HG02973 (cell line): ENCODE results near the gene IRS2.

Source experiments
- ATAC-seq: cut with Tn5 transposase; IDR thresholded peaks from one replicate; pipeline ENCODE4 v1.9.1; 2021; ENCODE audit warnings: moderate library complexity; ENCODE audit not compliant: unreplicated experiment

Gene IRS2

DNA sequence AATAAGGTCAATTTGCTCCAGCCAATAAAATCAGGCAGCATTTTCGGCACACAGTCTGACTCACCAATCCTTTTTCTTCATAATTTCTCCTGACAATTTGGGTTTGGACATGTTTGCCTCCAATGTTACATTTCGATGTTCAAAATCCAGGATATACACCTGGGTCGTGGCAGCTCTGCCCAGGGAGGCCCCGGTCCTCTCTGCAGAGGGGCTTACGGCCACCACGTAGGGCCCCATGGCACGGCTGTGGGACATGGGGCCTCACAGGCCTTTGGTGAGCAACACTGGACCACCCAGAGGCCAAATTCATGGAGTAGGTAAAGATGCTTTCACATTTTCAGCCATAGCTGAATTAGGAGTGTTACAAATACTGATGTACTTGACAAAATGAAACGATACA is 25.4 kb downstream of the IRS2 start:
- no peak for ATAC-seq

DNA sequence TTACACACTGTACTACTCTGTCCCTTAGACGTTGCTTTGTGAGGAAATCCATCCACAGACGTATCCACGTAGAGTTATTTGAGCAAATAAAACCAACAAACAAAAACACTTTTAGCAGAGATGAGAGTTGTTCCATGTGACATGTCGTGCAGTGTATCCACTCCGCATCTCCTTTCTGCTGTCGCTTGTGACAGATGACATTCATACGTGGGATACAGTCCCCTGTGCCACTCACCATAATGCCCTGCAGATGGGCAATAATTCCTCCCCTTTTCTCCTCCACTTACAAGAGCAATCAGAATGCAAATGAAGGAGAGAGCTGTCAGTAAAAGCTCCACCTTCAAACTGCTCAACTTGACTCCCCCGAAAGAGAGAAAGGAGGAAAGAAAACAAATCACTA is 26.0 kb downstream of the IRS2 start:
- ATAC-seq: no peak

DNA sequence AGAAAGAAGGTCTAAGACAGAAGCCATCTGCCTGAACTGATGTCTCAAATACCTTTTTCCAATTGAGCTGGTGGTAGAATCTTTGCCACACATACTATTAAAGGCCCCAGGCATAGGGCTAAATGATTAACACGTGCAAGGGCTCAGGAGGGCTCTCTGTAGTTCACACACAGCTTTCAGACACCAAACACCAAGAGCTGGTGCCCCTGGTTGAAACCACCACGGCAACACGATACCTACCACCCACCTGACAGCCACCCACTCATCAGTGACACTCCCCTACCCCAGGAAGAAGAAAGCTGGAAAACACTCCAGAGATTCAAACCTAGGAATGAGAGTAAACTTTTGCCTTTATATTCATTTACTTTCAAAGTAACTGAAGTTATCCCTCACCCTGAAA is 26.8 kb downstream of the IRS2 start:
- no peak for ATAC-seq

DNA sequence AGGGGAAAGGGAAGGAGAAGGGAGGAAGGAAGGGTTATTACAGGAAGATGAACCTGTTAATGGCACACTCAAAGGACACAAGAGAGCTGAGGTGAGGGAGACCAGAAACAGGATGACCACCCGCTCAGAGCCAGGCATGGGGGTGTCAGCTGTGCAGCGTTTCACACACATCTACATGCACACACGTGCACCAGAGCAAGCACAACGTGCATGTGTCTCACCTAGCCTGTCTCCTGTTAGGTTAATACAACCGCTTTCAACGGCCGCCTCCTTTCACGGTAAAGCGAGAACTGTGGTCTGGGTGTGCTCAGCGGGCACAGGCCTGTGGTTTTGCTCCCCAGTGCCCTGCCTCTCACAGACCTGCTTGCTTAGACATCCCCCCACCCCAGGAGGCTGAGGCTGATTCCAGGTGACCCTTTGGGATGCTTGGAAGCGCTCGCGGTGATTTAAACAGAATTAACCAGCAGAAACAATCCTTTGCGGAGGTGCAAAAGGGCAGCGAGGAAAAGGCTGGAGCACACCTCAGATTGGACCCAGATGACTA is 27.4 kb downstream of the IRS2 start:
- no peak for ATAC-seq

DNA sequence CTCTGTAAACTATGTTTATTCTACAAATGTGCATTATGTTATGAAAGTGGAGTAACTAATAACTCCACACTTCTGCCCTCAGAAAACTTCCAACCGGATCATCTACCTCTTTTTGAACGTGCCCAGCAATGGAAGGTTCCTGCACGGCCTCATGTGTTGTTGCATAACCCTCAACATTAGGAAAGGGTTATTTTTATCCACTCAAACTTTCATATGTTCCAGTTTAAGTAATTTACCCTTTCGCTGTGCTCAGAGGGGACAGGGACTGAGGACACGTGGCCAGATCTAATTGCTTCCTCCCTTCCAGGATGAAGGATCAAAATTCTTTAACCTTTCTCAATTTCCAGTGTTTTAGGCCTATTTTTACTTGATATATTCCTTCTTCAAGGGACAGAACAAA is 29.6 kb downstream of the IRS2 start:
- ATAC-seq: no peak

DNA sequence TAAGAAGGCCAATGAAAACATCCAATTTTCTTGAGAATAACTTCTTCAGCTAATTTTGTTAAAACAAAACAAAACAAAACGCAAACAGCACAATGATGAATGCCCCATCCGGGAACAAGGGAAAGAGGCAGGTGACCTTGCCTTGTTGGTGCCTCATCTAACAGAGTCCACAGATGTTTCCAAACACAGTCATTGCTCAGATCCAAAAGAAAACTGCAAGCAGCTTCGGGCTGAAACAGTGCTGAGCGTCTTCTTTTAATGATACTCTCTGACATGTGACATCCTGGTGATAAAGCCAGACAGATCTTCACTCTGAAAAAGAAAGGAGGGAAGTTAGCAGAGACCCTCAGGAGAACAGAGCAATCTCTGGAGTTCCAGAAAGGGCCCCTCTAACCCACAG is 30.4 kb downstream of the IRS2 start:
- ATAC-seq: no peak

DNA sequence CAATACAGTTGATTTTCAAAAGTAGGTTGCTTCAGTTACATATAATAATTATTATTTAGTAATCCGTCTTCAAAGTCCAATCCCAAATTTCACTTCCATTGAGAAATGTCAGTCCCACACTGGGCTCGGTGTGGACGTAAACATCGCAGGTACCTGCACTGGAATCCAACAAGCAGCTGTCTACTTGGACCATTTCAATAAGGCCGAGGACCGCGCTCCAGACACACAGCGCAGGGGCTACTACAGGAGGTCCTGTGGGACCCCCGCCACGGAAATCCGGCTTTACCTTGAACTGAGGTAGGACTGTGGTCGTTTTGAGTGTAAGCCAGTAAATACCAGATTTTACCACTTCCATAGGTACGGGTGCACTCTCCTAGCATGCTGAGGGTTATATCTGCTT is 30.8 kb downstream of the IRS2 start:
- ATAC-seq: no peak

DNA sequence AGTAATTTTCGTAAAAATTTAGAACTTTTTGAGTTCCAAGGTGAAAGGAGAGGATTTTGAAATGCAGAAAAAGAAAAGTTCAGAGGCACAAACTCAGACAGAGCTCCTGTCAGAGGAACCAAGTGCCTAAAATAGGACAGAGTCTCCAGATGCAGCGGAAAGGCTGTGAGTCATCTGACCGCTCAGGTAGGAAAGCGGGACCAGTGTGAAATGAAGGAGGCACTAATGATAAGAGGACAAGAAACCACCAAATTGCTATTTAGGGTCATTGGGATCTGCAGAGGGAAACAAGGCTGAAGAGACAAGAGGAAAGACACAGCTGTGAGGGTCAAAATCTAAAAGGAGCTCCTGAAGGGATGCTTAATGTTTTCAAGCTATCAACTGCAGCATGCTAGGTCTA is 34.9 kb downstream of the IRS2 start:
- ATAC-seq: no peak

DNA sequence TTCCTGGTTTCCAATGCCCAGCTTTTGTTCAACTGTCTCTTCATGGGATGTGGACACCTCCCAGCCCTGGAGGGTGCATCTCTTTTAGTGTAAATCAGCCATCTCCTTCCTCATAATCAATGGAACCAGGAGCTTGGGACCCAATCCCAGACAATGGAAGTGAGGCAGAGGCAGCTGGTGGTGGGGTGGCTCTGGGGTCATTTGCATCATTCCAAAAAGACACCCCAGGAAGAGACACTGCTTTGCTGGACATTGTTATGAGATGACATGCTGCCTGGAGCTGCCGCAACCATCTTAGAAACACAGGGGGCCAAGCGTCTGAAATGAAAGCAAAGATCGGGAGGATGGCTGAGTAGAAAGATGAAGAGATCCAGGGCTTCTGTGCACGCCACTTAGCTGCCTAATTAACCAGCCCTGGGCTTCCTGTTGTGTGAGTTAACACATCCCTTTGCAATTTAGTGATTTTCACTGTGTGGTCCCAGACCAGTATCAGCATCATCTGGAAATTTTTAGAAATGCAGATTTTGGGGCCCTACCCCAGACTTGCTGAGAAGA is 36.1 kb downstream of the IRS2 start:
- no peak for ATAC-seq

DNA sequence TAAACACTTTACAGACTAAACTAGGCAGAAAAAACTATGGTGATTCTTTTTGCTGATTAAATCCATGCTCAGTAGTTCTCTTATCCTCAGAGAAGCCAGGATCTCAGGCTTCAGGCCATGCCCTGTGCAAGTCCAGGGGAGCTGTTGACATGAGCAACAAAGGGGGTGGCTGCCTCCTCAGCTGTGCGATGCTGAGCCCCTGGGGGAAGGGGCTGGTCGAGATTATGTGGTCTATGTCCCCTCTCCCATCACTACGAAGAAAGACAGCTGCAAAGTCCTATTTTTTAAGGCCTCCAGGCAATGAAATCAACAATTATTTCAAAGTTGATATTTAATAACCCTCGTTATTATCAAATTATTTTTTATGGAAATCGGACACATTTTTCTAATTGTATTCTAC is 37.0 kb downstream of the IRS2 start:
- no peak for ATAC-seq

DNA sequence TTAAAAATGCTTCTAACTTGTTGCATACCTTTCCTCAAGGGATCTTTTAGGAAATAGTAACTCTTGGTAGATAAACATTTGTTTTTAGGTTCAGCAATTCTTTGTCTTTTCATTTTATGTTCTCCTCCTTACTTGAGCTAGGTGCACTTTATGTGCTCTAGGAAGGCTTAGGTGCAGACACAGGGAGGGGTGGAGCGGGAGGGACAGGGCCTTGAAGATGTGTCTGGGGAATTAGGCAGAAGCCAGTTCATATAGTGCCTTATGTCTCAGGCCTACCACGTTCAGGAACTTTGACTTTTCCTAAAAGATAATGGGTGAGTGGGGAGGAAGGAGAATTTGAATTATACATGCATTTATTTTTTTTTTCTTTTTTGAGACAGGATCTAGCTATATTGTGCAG is 37.7 kb downstream of the IRS2 start:
- ATAC-seq: no peak

DNA sequence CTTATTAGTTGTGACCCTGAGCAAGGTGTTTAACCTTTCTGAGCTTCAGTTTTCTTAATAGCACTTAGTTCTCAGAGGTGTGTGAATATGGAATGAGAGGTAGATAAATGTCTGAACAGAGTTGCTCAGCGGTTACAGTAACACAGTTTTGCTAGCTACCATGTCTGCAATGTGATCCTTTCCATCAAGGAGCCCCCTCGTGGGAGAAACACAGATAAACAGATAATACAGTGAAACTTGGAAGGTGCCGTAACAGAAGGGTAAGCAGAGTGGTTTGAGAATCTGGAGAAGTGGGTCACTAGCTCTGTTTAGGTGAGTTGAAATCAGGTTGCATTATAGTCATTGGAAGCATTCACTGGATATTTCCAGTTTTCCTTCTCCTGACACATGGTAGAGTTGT is 38.9 kb downstream of the IRS2 start:
- no peak for ATAC-seq

DNA sequence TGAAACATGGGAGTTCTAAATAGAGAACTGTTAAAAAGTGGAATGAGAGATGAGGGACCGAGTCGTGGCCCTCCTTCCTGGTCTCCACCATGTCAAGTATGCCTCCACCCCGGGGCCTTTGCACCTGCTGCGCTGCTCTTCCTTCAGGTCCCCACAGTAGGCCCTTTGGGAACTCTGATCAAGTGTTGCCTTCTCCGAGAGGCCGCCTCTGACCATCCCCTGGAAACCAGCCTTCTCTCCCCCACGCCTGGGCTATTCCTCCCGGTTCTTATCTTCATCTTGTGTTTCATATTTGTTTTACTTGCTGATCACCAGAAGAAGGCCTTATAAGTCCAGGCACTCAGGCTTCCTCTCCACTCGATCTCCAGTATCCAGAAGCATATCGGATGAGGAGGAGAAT is 40.0 kb downstream of the IRS2 start:
- no peak for ATAC-seq

DNA sequence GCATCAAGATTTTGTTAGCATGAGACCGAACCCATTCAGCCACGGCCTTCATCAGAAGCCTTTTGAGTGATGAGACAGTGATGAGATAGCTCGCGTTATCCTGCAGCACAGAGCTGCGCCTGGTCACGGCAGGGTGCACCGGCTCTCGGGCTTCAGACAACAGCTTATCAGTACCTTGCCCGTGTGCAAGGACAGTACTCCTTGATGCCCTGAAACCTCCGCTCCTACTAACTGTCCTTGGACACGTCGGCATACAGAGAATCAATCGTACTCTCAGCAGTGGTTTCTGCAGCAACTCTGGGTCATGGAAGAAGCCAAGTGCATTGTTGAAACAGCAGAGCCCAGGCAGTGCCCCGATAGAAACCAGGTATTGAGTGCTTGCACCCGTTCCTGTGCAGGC is 40.7 kb downstream of the IRS2 start:
- ATAC-seq: no peak

DNA sequence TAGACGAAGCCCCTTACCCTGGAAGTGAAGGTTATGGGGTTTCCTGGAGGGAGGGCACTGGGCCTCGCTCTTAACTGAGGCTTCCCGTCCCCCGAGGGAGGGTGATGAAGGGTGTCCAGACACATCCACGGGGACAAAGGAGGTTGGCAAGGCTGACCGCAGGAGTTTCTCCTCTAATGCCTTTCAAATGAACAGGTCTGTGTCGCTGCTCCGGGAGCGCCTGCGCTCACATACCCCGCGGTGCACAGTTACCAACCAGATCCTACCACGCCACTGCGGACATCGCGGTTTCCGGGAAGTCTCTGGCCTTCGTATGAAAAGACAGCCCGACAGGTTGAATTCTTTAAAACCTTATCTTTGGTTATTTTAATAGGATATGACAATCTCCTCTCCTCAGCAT is 41.3 kb downstream of the IRS2 start:
- ATAC-seq: no peak

DNA sequence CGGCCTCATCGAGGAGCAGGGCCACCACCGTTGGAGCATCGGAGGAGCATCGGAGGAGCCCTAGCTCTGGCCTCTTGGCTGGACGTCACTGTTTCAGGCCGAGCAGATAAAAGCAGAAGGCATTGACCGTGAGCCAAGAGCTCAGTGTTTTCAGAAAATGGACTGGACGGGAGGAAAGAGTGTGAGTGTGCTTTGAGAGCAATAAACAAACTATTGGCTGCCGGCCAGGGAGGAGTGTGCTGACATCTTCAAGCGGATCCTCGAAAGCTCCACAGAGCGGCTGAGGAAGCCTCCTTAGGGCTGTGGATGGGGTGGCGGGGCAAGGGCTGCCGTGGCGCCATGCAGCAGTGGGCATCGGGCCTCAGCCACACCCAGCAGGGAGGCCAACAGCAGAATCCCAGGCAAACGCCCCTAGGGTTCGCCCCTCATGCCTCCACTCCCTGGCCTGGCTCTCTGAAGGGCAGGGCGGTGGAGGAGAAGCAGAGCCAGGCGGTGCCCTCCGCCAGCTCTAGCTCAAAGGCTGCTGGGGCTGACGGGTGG is 41.8 kb downstream of the IRS2 start:
- ATAC-seq: no peak

DNA sequence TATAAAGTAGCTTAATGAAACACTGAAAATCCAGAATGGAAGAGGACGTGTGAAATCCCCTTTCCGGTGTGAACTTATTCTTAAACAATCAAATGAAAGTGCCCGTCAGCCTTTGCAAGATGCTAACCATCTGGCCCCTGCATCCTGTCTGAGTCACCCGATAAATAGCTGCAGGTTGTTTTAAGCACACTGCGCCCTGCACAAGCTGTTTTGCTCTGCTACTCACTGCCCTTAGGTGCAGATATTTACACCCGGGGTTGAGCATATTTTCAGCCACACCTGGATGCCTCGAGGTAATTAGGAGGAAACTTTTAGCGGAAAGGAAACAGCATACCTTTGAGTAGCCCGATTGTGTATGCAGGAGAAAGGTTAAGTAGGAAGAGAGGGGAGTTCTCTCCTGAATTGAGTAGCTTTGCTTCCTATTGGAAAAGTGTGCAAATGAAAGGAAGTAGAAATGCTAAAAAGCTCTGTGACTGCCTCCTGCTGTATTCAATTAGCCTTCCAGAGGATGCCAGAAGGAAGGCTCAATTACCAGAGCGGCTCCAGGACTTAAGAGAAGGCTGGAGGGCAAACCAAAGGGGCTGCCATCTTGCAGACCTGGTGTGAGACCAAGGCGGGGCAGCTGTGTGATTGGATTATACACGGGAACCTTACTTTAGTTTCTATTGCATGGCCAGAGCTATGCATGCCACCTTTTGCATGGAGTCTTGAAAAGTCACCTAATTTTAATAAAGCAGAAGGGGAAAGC is 42.5 kb downstream of the IRS2 start:
- no peak for ATAC-seq

DNA sequence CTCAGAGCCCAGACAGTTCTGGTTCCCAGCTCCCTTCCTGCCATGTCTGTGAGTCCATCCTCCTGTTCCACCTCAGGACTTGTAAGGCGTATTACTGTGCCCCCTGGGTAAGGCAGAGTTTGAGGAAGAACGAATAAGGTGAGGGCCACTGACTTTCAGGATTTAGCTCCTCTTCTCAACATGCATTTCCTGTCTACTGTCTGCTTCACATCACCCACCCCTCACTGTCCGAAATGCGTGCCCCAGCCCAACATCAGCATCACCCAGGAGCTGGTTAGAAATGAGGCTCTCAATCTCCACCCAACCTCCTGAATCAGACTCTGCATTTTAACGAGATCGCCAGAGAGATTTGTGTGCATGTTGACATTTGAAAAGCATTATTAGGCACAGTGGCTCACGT is 44.4 kb downstream of the IRS2 start:
- ATAC-seq: no peak

DNA sequence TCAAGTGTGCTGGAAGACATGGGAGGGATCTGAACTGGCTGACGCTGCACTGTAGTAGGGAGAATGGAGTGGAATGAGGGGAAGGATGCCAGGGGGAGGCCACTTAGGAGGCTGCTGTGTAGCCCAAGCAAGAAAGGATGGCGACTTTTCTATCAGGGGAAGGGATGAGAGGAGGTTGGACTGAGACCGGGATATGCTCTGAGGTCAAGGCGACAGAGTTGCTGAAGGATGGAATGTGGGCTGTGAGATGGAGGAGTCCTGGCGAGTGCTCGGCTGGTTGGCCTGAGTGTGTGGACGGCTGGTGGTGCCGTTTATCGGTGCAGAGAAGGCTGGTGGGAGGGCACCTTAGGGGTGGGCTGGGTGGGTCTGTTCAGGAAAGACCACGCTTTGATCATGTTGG is 45.7 kb downstream of the IRS2 start:
- ATAC-seq: no peak

DNA sequence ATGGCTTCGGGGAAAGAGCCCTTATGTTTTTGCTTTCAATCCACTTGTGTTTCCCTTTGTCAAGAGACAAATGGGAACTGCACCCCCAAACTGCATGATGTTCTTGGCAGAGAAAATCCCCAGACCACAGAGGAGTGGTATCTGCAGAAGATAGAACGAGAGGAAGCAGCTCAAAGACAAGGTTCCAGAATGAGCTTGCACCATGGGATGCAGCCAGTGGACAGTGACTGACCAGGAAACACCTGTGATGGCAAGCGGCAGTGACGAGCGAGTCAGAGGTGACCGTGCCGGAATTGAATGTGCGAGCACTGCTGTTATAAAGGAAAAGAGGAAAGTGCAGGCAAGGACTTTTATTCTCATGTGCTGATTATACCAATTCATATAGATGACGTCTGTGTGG is 46.3 kb downstream of the IRS2 start:
- ATAC-seq: no peak

DNA sequence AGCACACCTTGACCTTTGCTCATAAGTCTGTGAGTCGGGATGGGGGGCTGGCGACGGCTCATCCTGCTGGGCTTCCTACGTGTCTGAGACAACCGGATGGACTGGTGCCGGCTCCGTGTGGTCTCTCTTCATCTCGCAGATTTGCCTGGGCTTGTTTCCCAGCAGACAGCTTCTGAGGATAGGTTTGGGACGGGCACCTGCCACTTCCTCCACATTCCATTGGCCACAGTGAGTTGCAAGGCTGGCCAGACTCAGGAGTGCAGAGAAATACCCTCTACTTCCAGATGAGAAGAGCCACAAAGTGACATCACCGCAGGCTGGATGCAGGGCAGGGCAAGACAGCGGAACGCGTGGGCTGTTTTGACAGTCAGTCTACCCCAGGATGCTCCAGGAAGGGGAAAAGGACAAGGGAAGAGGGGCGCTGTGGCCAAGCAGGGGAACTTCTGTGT is 48.1 kb downstream of the IRS2 start:
- ATAC-seq: no peak

DNA sequence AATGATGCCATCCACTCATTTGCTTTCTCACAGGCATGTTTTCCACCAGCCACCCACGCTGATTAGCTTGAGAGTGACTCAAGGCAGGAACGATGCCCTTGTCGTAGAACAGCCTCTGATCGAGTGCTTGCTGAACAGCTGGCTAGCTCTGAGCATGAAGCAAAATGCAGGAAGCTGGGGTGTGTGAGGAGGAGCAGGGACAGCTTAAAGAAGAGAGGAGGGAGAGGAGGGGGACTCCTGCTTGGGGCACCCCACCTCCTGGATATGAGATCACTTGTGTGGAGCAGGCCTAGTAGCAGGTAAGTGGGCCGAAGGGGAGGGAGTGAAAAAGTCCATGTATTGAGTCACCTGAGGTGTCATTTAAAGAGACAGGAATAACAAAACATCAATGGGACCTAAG is 48.8 kb downstream of the IRS2 start:
- ATAC-seq: no peak
